ENCODE data around the gene MNDA.

DNA sequence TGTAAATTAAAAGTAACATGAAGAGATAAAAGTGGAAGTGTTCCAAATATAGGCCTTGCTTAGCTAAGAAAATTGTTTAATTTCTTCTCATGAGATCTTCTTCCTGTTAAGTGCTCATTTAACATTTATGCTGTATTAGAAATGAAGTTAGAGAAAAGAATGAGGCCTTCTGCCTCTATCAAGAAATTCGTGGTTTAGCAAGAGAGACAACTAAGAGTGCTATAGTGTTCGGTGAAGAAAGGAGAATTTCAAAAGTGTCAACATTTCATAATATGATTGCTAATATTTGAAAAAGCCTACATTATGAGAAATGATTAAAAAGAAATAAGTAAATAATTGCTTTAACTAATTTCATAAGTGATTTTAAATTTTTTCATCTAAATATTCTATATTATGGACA lies 18.8 kb upstream of the MNDA start:
- TF ChIP-seq, protein P1, sequence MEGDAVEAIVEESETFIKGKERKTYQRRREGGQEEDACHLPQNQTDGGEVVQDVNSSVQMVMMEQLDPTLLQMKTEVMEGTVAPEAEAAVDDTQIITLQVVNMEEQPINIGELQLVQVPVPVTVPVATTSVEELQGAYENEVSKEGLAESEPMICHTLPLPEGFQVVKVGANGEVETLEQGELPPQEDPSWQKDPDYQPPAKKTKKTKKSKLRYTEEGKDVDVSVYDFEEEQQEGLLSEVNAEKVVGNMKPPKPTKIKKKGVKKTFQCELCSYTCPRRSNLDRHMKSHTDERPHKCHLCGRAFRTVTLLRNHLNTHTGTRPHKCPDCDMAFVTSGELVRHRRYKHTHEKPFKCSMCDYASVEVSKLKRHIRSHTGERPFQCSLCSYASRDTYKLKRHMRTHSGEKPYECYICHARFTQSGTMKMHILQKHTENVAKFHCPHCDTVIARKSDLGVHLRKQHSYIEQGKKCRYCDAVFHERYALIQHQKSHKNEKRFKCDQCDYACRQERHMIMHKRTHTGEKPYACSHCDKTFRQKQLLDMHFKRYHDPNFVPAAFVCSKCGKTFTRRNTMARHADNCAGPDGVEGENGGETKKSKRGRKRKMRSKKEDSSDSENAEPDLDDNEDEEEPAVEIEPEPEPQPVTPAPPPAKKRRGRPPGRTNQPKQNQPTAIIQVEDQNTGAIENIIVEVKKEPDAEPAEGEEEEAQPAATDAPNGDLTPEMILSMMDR (IDR thresholded peaks at IDR 0.05): no peak
- TF ChIP-seq POLR2A (IDR thresholded peaks at IDR 0.05): no peak

Data from suprapubic skin (tissue), 3 donors.